HG03103 (cell line): Measurements from ENCODE around the gene BABAM2.

Source experiments
- ATAC-seq: cut with Tn5 transposase; IDR thresholded peaks from one replicate; pipeline ENCODE4 v1.9.1; 2021; ENCODE audit warnings: low read depth; ENCODE audit not compliant: unreplicated experiment

Gene BABAM2

DNA sequence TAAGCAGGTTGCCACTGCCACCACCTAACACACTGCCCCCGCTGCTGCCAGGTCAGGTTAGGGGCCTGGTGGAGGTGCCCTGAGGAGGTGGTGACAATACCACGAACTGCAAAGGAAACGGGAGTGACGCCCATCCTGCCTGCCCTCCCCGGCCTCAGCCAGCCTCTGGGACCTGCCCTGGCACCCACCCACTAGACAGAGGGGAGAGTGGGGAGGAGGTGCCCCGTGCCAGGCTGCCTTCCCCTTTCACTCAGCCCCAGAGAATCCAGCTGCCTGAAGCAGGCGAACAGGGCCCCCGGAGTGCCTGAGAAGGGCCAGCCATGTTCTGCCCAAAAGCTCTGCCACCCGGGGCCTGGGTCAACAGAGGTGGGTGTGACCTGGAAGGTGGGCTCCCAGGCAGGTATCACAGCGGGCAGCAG lies 457.6 kb downstream of the BABAM2 start:
- no peak for ATAC-seq

GRCh38 chr2:28348921-28349320 lies 458.4 kb downstream of the BABAM2 start:
- ATAC-seq = no peak

- ATAC-seq = no peak
These were observed 459.1 kb downstream of the BABAM2 start for GRCh38 chr2:28349546-28350165.

- ATAC-seq = no peak
These were observed 459.7 kb downstream of the BABAM2 start for GRCh38 chr2:28350196-28350595.

- ATAC-seq = no peak
These were observed 460.3 kb downstream of the BABAM2 start for GRCh38 chr2:28350791-28351285.

DNA sequence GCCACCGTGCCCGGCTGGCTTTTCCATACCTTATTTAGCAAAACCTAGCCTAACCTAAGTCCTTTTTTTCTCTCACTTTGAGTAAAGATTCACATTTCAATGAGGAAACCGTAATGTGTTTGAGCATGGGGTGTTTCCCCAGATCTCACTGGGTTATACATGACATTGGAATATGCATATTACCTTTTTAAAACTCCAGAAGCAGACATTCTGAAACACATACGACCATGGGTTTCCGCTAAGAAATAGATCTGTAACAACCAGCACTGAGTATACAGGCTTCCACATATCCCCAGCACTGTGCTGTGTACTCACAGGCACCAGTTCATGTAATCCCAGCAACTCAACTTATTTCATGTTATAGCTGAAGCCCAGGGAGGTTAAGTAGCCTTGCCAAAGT lies 461.1 kb downstream of the BABAM2 start:
- ATAC-seq = no peak

DNA sequence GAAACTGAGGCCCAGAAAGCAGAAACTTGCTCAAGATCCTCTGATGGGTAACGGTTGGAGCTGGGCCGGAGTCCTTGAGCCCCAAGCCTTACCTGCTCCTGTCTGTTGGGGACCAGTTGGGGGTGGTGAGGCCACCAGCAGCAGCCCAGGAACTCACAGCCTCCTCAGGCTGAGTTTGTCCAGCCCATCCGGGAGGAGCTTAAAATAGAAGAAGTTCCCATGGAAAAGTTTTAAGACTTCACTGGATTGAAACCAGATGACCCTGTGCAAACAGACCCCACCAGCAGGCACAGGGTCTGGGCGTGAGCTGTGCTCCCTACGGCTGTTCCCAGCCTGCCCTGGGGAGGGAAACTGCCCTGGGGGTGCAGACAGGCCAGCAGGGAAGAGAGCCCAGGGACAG lies 461.6 kb downstream of the BABAM2 start:
- ATAC-seq = no peak

DNA sequence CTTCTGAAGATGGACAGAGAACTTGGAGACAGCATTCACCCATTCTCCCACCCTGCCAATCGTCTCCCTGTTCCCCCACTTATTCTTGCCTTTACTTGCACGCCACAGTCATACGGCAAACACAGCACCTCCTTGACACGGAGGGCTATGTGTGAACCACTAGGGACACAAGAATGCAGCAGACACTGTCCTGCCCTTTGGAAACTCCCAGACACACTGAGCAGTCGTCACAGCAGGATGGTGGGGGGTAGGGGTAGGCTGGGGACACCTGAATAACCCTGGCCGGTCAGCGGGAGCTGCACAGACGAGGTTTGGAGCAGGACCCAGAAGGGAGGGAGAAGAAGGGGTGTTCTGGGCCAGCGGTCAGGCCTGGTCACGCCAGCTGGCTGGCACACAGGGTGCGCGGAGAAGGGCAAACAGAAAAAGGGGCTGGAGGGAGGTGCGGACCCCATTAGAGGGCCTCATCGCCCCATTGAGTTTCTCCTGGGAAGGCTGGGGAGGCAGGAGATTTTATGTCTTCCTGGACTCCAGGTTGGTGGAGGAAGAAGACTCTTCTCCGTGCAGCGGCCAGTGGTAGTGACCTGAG lies 462.2 kb downstream of the BABAM2 start:
- no peak for ATAC-seq

DNA sequence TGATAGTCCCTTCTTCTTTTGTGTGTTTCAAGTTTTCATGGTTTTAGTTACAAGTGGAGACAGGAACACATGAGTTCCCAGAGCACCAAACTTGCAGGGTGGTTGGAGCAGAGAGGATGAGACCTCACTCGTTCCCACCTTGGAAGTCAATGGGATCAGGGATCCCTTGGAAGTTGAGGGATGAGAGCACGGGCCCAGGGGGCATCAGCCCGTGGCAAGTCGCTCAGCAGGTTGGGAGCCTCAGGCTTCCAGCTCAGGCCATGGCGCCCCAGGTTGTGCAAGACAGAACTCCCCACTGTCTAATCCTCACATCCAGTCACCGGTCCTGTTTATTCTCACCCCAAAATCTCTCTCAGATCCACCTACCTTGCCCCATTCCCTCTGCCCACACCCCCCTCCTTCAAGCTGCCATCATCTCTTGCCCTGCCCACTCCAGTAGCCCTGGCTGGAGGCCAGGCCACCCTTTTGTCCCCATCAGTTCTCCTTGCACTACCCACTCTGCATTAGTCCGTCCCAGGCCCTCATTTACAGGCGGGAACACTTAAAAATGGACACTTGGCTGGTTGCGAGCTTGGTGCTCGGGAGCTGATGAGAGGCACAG lies 464.5 kb downstream of the BABAM2 start:
- ATAC-seq = no peak

DNA sequence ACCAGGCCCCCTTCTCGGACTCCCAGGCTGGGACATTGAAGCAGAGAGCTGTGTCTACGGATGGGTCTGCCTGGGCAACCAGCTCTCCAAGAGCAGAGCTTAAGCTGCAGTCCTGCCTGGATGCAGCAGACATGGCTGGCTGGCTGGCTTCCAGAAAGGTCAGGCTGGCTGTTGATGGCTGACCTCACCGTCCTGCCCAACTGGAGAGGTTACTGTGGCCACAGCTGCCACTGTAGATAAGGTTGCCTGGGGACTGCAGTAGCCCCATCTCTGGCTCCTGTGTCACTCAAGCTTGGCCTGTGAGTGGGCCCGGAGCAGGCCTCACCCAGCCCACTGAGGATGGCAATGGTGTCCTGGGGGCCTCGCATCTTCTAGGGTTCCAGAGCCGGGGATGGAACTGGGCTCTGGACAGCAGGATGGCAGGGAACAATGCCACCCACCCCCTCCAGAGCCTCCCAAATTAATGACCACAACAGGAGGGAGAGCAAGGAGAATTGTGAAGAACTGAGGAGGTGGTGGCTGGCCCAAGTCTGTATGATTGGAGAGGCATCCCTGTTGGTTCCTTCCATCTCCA lies 465.1 kb downstream of the BABAM2 start:
- no peak for ATAC-seq

DNA sequence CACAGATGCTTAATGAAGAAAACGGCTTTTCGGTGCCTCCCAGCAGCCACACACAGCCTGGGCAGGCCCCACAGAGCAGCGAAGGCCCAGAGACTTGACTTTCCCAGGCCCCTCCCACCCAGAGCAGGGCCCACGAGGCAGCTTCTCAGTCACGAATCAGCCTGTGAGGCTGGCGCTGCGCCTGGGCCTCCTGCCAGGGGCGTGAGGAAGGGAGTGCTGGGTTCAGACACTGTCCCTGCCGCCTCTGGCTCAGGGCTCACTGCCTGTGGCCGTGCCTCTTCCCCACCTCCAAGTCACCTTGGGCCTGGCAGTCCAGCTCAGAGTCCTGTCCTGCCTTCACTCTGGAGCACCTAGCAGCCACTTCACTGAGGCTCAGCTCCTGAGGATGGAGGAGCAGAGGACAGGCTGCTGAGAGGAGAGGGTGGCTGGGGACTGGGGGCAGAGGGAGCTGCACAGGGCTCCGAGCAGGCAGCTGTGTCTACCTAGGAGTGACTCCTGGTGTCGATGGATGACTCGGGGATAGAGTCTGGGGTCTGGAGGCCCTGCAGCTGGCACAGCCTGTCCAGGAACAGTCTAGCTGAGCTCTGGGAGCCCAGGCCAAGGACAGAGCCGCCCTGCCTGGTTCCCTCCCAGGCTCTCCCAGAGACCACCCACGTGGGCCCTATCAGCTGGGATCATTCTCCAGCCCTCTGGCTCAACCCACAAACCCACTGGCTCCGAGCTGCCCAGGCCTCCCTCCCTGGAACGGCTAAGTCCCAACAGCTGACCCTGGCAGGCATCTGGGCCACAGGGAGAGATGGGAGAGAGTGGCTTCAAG lies 465.8 kb downstream of the BABAM2 start:
- ATAC-seq = no peak

GRCh38 chr2:28357055-28357454 lies 466.5 kb downstream of the BABAM2 start:
- ATAC-seq = no peak

DNA sequence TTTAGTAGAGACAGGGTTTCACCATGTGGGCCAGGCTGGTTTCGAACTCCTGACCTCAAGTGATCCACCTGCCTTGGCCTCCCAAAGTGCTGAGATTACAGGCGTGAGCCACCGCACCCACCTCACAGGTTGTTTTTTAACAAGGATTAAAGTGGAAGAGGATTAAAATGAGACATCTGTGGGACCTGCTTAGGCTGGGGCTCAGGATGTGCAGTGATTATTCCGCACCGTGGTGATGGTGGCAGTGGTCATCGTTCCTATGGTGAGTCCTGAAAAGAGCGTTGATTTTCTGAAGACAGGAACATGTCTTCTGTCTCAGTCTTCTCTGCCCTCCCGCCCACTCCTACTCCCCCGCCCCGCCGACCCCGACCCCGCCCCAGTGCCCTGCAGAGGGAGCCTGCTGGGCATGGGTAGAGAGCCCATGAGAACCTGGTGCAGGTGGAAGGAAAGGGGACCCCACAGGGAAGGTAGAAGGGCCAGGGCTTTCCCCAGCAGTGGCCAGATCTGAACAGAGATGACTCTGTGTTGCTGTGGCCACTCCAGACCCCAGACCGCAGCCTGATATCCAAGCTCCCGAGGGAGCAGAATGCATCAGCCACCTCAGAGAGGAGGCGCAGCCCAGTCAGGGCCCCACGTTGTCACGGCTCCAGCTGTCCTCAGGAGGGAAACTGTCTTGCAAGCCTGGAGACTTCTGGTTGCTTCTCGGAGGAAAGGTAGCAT lies 467.6 kb downstream of the BABAM2 start:
- ATAC-seq = no peak

- ATAC-seq = no peak
These were observed 468.2 kb downstream of the BABAM2 start for GRCh38 chr2:28358668-28359201.

- peak; percentile 65 for ATAC-seq
These were observed 468.9 kb downstream of the BABAM2 start for GRCh38 chr2:28359222-28360057.

GRCh38 chr2:28360058-28360717 lies 469.7 kb downstream of the BABAM2 start:
- ATAC-seq = no peak

DNA sequence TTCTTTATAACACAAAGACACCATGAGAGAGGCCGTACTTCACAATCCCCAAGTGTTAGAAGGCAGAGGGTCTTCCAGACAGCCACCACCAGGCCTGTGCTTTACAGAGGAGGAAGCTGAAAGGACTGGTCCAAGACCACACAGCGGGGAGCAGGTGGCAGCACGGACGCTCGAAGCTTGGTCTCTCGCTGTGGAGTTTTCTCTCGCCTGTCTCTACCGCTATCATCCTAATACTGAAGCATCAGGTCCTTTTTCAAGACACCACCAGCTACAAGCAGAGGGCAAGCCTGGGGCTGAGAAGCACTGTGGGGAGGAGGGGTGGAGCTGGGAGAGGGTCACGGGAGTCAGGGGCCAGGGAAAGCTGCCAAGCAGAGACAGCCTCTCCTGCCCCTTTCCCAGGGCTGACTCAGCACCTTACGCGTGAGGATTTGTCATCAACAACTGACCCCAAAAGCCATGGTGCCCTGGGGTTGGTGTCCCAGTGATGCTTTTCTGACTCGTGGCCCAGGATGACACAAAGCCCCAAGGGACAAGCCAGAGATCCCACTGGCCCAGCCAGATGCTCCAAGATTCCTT lies 470.3 kb downstream of the BABAM2 start:
- no peak for ATAC-seq

- ATAC-seq = no peak
These were observed 471.6 kb downstream of the BABAM2 start for GRCh38 chr2:28361991-28362710.
